GM18951 (cell line): Measurements from ENCODE around the gene USP35.
"Not testable (repeated sequence)": the region's sequence is repeated elsewhere in the genome, so short reads cannot be mapped to it uniquely, and the experiment has no call there.

Experiments used
- POLR2A ChIP-seq: IDR thresholded peaks from 4 replicates; pipeline ENCODE4 v1.6.1; 2011; ENCODE audit warnings: mild to moderate bottlenecking; ENCODE audit not compliant: insufficient read length, insufficient read depth; ENCODE audit errors: extremely low read depth
- in situ Hi-C: fragments of 300-500 bp; cut with MboI; formaldehyde crosslinking; loops from one replicate; pipeline ENCODE4 v1.12.0; 2022; ENCODE audit warnings: low sequenced_read_pairs, mixed read lengths, inconsistent platforms; ENCODE audit not compliant: unreplicated experiment

Gene USP35

GRCh38 chr11:78160557-78160956 lies 28.2 kb upstream of the USP35 start:
- TF ChIP-seq POLR2A = no peak
- in situ Hi-C loops = no loop called here

- in situ Hi-C loops = no loop called here
- TF ChIP-seq POLR2A = no peak
Observed at GRCh38 chr11:78161346-78161745, 27.4 kb upstream of the USP35 start.

GRCh38 chr11:78161962-78162371 lies 26.8 kb upstream of the USP35 start:
- no peak for TF ChIP-seq POLR2A
- in situ Hi-C loops = no loop called here

- TF ChIP-seq POLR2A = no peak
- in situ Hi-C loops = no loop called here
Observed at GRCh38 chr11:78163828-78164227, 24.9 kb upstream of the USP35 start.

- in situ Hi-C loops = no loop called here
- no peak for TF ChIP-seq POLR2A
Observed at GRCh38 chr11:78164471-78164870, 24.2 kb upstream of the USP35 start.

- no peak for TF ChIP-seq POLR2A
- in situ Hi-C loops = no loop called here
Observed at GRCh38 chr11:78166855-78167469, 21.8 kb upstream of the USP35 start.

- in situ Hi-C loops = no loop called here
- no peak for TF ChIP-seq POLR2A
Observed at GRCh38 chr11:78168539-78169477, 19.9 kb upstream of the USP35 start.

- in situ Hi-C loops = no loop called here
- no peak for TF ChIP-seq POLR2A
Observed at GRCh38 chr11:78170413-78170812, 18.3 kb upstream of the USP35 start.

- in situ Hi-C loops = no loop called here
- no peak for TF ChIP-seq POLR2A
Observed at GRCh38 chr11:78170874-78171549, 17.7 kb upstream of the USP35 start.

GRCh38 chr11:78171951-78172350 lies 16.8 kb upstream of the USP35 start:
- in situ Hi-C loops = no loop called here
- no peak for TF ChIP-seq POLR2A

- in situ Hi-C loops = not testable (repeated sequence)
Observed at GRCh38 chr11:78175862-78176261, 12.9 kb upstream of the USP35 start.

- no peak for TF ChIP-seq POLR2A
- in situ Hi-C loops = no loop called here
Observed at GRCh38 chr11:78176605-78177141, 12.0 kb upstream of the USP35 start.

- no peak for TF ChIP-seq POLR2A
- in situ Hi-C loops = no loop called here
Observed at GRCh38 chr11:78177216-78177615, 11.5 kb upstream of the USP35 start.
